Natural killer cell (primary cell): Measurements from ENCODE around the gene PCBP1. TPM values are rescaled to one million over a fixed set of nuclear protein-coding genes. Genes with fewer than 3 reads are reported as not detected.
"Not testable (repeated sequence)": the region's sequence is repeated elsewhere in the genome, so short reads cannot be mapped to it uniquely, and the experiment has no call there.

Experiments
- ATAC-seq, 3 donors: fragments of 150-1000 bp in 2 of 3; fragments of 200-7000 bp in 1 of 3; cut with Tn5 transposase; 1 replicate in 1 of 3; 2 replicates in 2 of 3; pipeline ENCODE4 v1.10.0; 2021; ENCODE audit warnings: mild to moderate bottlenecking in 2 of 3, moderate library complexity in 2 of 3
- DNase-seq, 2 donors: peaks; one replicate each; pipeline versions ENCODE4 v3.0.0 to v3.0.0-alpha.2; 2013 to 2021; ENCODE audit warnings: mixed read lengths in 1 of 2
- H3K27ac ChIP-seq: one replicate; pipeline ENCODE4 v1.5.1; 2013; ENCODE audit warnings: mild to moderate bottlenecking, low read length
- H3K27me3 ChIP-seq: one replicate; pipeline ENCODE4 v1.6.1; 2013; ENCODE audit warnings: low read length; ENCODE audit not compliant: control insufficient read depth, insufficient read depth
- H3K36me3 ChIP-seq: one replicate; pipeline ENCODE4 v1.6.1; 2013; ENCODE audit warnings: low read length; ENCODE audit not compliant: control insufficient read depth, insufficient read depth
- H3K4me1 ChIP-seq: one replicate; pipeline ENCODE4 v1.6.1; 2013; ENCODE audit warnings: low read length; ENCODE audit not compliant: control insufficient read depth, insufficient read depth
- H3K4me3 ChIP-seq: one replicate; pipeline ENCODE4 v1.5.1; 2013; ENCODE audit warnings: low read length
- H3K9me3 ChIP-seq: one replicate; pipeline ENCODE4 v1.6.1; 2013; ENCODE audit warnings: low read length; ENCODE audit not compliant: control insufficient read depth, insufficient read depth
- H3K27ac Mint-ChIP-seq, 2 donors: one replicate each; pipeline ENCODE4 v1.8.0; 2022; ENCODE audit warnings: mild to moderate bottlenecking in 2 of 2, mixed read lengths in 2 of 2, moderate library complexity in 1 of 2
- H3K27me3 Mint-ChIP-seq, 2 donors: one replicate each; pipeline ENCODE4 v1.8.0; 2022; ENCODE audit warnings: low read depth in 2 of 2, mixed read lengths in 2 of 2
- H3K36me3 Mint-ChIP-seq: one replicate; pipeline ENCODE4 v1.8.0; 2022; ENCODE audit warnings: mixed read lengths
- H3K4me1 Mint-ChIP-seq, 2 donors: one replicate each; pipeline ENCODE4 v1.8.0; 2022; ENCODE audit warnings: mixed read lengths in 2 of 2
- H3K4me3 Mint-ChIP-seq: one replicate; pipeline ENCODE4 v1.8.0; 2022; ENCODE audit warnings: mild to moderate bottlenecking, moderate library complexity, mixed read lengths
- H3K9me3 Mint-ChIP-seq, 2 donors: one replicate each; pipeline ENCODE4 v1.8.0; 2022; ENCODE audit warnings: mixed read lengths in 2 of 2
- CTCF ChIP-seq: fragments of 200-600 bp; IDR thresholded peaks from one replicate; pipeline ENCODE4 v1.8.0; 2022; ENCODE audit warnings: antibody characterized with exemption
- WGBS: methylation state at CpG from one replicate; pipeline ENCODE4 v1.1.7; 2013; ENCODE audit warnings: missing lambda C conversion rate; ENCODE audit not compliant: insufficient coverage; 5-methylcytosine and 5-hydroxymethylcytosine counted together
- intact Hi-C: fragments of 100-400 bp; cut with micrococcal nuclease; formaldehyde crosslinking; loops from one replicate; pipeline ENCODE4 v1.14.2; 2022
- total RNA-seq, 4 donors: library from RNA; stranded (reverse); fragments of 120-200 nt in 1 of 4; gene quantifications; one replicate each; pipeline versions ENCODE4 v1.2.3 to v1.2.4, GENCODE V29; 2013 to 2022

The PCBP1 gene
- total RNA-seq, 3 donors from 2014 or later (not counting 1 experiment from before 2014, with no cell fraction given): 329 to 358 (median 352) TPM

GRCh38 chr2:70099270-70099669 is 12.0 kb downstream of the PCBP1 start:
- Histone ChIP-seq H3K4me1 (peaks cover 34% of the 10 kb centered on the region), H3K27me3 (no peaks in the 10 kb centered on the region), H3K9me3 (no peaks in the 10 kb centered on the region), H3K27ac (no peak overlapping the region), H3K4me3 (no peak overlapping the region), H3K36me3 (no peaks in the 10 kb centered on the region)
- no peaks in the 10 kb centered on the region for H3K27me3 Mint-ChIP-seq
- H3K4me1 Mint-ChIP-seq: peaks cover 25 to 33% of the 10 kb centered on the region in 2 donors
- intact Hi-C loops: no loop called here
- WGBS: no CpG with 5 or more reads among the region's 2 CpGs
- no peaks in the 10 kb centered on the region for H3K36me3 Mint-ChIP-seq
- ATAC-seq (no peak), DNase-seq (no peak)
- TF ChIP-seq CTCF: no peak
- H3K9me3 Mint-ChIP-seq: no peaks in the 10 kb centered on the region
- H3K4me3 Mint-ChIP-seq: no peak overlapping the region
- no peak overlapping the region for H3K27ac Mint-ChIP-seq

GRCh38 chr2:70101174-70101573 is 13.9 kb downstream of the PCBP1 start:
- H3K27me3 Mint-ChIP-seq: no peaks in the 10 kb centered on the region
- H3K36me3 Mint-ChIP-seq: no peaks in the 10 kb centered on the region
- Histone ChIP-seq H3K9me3 (no peaks in the 10 kb centered on the region), H3K27ac (no peak overlapping the region), H3K36me3 (no peaks in the 10 kb centered on the region), H3K4me3 (no peak overlapping the region), H3K4me1 (peaks cover 27% of the 10 kb centered on the region), H3K27me3 (no peaks in the 10 kb centered on the region)
- no peak for DNase-seq
- intact Hi-C loops: no loop called here
- ATAC-seq: no peak
- no peaks in the 10 kb centered on the region for H3K9me3 Mint-ChIP-seq
- H3K4me3 Mint-ChIP-seq: no peak overlapping the region
- H3K27ac Mint-ChIP-seq: no peak overlapping the region
- 96% methylated on average over 6 of the region's 6 CpGs for WGBS
- H3K4me1 Mint-ChIP-seq: peaks cover 21 to 27% of the 10 kb centered on the region in 2 donors
- TF ChIP-seq CTCF: no peak

- H3K36me3 Mint-ChIP-seq, H3K9me3 Mint-ChIP-seq, H3K27me3 ChIP-seq, H3K4me3 Mint-ChIP-seq, H3K27ac ChIP-seq, ATAC-seq, H3K9me3 ChIP-seq, H3K4me3 ChIP-seq, intact Hi-C loops, H3K36me3 ChIP-seq, H3K27me3 Mint-ChIP-seq, DNase-seq, H3K27ac Mint-ChIP-seq: not testable (repeated sequence)
- 95% methylated on average over 11 of the region's 11 CpGs for WGBS
- peaks cover 21 to 27% of the 10 kb centered on the region in 2 donors for H3K4me1 Mint-ChIP-seq
- peaks cover 25% of the 10 kb centered on the region for H3K4me1 ChIP-seq
Measured at GRCh38 chr2:70101686-70102085, 14.4 kb downstream of the PCBP1 start.

GRCh38 chr2:70102323-70102905 is 15.1 kb downstream of the PCBP1 start:
- H3K27ac ChIP-seq, intact Hi-C loops, H3K27me3 Mint-ChIP-seq, DNase-seq, H3K36me3 ChIP-seq, H3K4me3 Mint-ChIP-seq, ATAC-seq, H3K27me3 ChIP-seq, H3K9me3 Mint-ChIP-seq, H3K9me3 ChIP-seq, H3K36me3 Mint-ChIP-seq, H3K4me3 ChIP-seq: not testable (repeated sequence)
- Mint-ChIP-seq H3K27ac (peak overlapping the region; percentile 91 to 97), H3K4me1 (peaks cover 28 to 34% of the 10 kb centered on the region in 2 donors)
- peaks cover 33% of the 10 kb centered on the region for H3K4me1 ChIP-seq
- 98% methylated on average over 28 of the region's 29 CpGs for WGBS
